Measurements from ENCODE around the gene AADACL4. TPM values are rescaled to one million over a fixed set of nuclear protein-coding genes. Genes with fewer than 3 reads are reported as not detected.
A peak's percentile ranks its signal among the peaks of the same experiment; 100 is the strongest.

The AADACL4 gene
- total RNA-seq = not detected

DNA sequence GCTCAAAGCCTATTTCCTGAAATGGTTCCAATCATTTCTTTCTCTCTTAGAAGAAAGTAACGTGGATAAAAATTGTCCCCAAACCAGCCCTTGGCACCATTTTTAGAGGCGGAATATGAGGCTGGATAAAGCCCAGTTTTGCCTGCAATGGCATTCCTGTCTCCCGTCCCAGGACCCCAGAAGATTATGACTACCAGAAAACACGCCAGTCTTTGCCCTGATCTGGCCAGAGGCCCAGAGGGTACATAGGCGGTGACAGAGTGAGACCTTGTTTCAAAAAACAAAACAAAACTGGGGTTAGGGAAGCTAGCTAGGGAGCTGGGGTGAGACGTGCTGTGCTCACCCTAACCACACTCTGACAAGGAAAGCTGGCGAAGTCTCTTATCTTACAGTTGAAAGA is at the start of gene AADACL4:
TSS of gene AADACL4 (plus strand) at position 301 of the 400 bp plus-strand sequence. CDS start 462 bp downstream, outside the sequence.
- ATAC-seq = no peak

DNA sequence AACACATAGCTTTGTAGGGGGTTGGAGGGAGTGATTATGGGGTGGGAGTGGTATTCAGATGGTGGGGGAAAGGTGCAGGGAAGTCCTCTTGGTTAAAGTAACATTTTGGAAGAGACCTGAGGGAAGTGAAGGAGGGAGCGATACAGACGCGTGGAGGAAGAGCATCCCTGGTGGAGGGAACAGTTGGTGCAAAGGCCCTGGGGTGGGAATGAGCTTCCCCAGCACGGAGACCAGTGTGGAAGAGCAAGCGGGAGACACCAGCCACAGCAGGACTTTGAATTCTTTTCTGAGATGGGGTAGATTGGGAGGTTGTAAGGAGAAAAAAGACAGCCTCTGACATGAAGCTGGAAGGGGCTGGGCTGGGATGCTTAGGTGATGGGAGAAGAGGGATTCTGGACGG is 49.4 kb upstream of the AADACL4 start:
- ATAC-seq = no peak

DNA sequence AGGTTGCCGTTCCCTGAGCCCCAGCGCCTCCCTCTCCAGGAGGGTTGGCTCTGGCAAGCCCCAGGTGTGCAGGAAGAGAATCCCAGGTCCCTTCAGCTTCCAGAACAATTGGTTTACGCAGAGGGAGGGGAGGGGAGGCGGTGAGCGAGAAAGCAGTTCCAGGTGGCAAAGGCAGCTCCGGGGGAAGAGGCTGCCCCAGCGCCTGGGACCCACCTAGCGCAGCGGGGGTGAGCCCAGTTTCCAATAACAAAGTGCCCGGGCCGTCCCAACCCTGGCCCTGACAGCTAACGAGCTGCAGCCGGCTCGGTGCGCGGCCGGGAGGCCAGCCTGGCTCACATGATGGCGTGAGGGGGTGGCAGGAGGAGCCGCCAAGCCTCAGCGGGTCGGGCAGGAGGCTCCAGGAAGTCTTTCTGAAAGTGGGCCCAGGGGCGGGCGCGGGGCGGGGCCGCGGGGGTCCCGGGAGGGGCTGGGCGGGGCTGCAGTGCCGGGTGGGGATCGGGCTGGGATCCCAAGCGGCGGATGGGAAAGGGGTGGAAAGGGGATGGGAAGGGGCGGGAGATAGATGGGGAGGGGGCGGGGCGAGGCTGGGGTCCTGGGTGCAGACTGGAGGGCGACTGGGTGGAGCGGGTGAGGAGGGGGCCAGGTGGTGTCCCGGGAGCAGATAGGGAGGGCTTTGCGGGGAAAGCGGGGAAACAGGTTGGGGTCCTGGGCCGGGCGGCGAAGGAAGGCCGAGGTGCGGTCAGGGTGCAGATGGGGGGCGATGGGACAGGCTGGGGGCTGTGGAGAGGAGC is 48.7 kb upstream of the AADACL4 start:
- peak; percentile 29 for ATAC-seq

GRCh38 chr1:12595757-12596006 is 48.2 kb upstream of the AADACL4 start:
- ATAC-seq = no peak

DNA sequence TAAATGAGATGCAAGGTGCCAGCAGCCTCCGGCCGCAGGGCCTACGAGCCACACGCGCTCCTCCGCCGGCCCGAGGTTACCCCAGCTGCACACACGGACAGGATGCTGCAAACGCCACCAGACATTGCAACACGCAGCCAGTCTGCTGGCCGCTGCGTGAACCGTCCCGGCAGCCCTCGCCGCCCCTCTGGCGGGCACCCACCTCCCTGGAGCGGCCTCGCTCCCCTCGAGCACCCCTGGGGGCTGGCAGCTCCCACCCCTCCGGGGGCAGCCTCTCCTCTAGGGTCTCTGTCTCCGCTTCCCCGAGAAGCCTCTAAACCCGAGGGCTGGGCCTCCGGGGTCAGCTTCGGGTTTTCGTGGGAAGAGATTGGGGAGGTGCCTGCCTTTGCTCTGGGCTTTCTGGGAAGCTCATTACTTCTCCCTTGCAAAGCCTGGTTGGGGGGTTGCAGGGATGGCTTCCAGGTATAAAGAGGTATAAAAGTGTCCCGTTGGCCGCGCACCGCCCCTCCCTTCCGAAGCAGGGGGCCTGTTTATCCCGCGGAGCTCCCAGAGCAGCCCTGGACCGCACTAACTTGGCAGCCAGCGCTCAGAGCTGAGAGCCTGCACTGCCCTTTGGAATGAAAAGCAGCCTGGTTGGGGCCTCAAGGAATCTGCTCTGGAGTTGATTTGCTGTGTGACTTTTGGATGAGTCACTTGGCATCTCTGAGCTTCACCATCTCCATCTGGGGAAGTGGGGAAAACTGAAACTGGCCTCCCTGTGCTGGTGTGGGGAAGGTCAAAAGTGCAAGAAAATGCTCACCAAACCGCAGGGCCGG is 47.7 kb upstream of the AADACL4 start:
- ATAC-seq = peak; percentile 83

DNA sequence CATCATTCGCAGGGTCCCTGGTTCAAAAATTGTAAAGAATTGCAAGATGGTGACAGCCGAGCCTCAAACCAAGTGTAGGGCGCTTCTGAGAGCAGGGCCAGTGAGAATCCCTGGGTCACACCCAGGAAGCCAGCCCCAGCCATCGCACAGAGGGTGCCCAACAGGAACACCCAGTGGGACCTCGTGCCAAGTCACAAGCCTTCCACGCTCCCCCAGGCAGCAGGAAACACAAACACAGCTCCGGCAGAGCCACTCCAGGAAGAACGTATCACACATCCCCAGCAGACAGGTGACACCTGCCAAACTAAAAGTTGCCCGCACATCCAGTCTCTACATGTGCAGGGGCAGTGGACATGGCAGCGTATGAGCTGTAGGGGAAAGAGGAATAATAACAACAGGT is 46.1 kb upstream of the AADACL4 start:
- ATAC-seq = peak; percentile 62

GRCh38 chr1:12598974-12599373 is 44.9 kb upstream of the AADACL4 start:
- no peak for ATAC-seq

DNA sequence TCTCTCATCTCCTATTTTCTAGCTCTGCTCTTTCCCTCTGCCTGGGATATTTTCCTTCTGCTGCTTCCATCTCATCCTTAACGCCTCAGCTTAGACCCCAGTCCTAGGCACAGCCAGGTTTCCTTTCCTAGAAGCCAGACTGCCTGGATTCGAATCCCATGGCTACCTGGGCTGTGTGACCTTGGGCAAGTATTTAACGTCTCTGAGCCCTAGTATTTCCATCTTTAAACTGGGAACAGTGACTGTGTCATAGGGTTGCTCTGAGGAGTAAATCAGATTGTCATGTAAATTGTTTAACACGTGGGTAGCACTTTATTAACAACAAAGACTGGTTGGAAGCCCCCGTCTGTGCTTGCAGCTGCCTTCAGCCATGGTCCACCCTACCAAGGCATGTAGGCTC is 44.2 kb upstream of the AADACL4 start:
- ATAC-seq = no peak

GRCh38 chr1:12600335-12600734 is 43.5 kb upstream of the AADACL4 start:
- no peak for ATAC-seq

GRCh38 chr1:12600880-12601633 is 42.8 kb upstream of the AADACL4 start:
- ATAC-seq = no peak

GRCh38 chr1:12601700-12602658 is 41.9 kb upstream of the AADACL4 start:
- ATAC-seq = no peak

GRCh38 chr1:12602659-12603024 is 41.2 kb upstream of the AADACL4 start:
- ATAC-seq = no peak

DNA sequence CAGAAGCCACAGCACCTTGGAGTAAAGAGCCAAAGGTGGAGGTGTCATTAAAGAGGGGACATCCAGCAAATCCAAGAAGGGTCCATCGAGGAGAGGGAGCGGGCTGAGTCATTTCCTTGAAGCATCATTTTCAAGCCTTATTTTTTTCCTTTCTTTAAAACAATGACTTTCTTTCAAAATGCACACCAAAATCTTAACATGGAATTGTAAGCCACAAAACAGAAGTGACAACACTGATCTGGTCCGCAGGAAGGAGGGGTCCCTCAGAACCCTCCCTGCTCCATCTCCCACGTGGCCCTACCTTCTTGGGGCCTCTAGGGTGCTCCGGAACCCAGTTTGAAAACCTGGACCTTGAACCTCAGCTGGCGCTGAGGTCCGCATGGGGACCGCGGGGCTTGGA is 40.7 kb upstream of the AADACL4 start:
- no peak for ATAC-seq

DNA sequence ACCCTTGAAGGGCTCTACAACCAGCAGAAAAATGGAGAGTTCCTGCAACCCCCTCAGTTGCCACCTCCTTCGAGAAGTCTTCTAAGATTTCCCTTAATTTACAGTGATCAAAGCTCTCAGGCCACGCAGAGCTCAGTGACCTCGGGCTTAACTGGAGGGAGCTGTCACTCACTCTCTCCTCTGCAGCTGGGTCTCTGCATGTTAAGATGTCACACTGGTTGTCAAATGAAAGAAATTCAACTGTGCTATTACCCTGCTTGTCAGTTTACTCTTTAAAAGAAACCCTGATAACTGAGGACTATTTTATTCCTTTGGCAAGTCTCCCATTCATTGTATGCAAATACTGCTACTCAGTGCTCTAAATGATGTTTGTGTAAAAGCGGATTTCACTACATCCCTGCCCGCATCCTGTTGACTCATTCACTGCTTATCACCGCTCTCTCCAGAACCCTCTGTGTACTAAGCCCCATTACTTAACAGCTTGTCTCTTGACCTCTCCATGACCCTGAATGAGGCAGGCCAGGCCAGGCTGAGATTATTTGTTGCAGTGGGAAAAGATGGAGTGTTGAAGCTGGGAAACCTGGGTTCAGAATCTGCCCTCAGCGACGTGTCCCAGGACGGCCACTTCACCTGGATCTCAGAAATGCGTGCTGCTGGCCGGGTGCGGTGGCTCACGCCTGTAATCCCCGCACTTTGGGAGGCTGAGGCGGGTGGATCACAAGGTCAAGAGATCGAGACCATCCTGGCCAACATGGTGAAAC is 39.6 kb upstream of the AADACL4 start:
- ATAC-seq = peak; percentile 87

DNA sequence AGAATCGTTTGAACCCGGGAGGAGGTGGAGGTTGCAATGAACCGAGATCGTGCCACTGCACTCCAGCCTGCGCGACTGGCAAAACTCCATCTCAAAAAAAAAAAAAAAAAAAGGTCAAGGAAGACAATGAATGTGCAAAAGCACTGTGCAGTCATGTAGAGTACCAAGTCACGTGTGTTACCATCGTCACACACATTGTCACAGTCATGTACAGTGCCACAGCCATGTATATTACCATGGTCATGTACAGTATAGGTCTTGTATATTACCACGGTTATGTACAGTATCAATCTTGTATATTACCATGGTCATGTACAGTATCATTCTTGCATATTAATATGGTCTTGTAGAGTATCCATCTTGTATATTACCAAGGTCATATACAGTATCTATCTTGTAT is 38.9 kb upstream of the AADACL4 start:
- ATAC-seq = no peak

DNA sequence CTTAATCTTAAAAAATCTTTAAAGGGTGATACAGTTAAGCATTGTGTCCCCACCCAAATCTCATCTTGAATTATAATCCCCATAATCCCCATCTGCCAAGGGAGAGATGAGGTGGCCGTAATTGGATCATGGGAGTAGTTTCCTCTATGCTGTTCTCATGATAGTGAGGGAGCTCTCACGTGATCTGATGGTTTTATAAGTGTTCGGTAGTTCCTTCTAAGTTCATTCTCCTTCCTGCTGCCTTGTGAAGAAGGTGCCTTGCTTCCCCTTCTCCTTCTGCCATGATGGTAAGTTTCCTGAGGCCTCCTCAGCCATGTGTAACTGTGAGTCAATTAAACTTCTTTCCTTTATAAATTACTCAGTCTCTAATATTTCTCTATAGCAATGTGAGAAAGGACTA is 36.6 kb upstream of the AADACL4 start:
- ATAC-seq = no peak

DNA sequence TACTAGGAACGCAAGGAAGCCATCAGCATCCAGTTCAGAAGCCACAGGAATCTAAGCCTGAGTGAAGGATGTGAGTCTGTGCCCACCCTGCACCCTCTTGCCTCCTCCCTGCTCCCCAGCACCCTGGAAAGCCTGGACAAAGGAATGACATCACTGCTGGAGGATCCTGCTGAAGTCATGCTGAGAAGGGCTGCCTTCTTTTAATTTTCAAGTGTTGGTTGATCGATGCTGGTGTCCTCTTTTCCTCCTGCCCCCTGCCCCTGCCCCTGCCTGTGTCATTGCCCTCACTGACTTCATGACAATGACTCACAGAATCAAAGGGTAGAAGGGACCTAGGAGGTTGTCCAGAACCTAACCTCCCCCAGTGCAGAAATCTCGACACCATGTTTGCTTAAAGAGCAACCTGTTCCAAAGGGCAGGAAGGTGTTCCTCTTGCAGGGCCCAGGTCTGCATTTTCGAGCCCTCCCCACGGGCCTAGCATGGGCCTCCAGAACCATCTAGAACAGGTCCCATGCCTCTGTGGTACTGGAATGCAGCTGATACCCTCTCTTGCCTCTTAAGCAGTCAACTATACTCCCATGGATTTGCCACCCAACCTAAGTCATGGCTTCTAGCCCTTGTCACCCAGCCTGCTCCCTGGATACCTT is 35.5 kb upstream of the AADACL4 start:
- no peak for ATAC-seq

DNA sequence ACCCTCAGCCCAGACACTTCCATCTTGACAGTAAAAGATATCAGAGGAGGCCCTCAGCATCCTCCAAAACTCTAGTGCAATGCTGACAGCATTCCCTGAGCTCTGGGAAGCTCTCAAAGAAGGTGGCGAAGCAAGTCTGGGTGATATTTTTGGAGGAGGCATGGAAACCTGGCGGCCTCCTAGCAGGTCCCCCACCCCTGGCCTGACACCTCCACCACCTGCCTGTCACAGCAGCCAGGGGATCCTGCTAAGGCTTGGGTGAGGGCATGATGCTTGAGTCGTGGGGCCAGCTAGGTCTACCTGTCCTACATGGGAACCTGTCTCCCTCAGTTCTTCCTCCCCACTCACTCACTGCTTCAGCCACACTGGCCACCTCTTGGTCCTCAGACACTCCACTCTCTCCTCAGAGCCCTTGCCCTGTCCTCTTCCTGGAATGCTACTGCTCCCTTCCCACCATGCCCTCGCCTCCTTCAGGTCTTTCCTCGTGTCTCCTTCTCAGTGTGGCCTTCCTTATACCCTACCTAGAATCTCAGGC is 34.3 kb upstream of the AADACL4 start:
- ATAC-seq = peak; percentile 15

DNA sequence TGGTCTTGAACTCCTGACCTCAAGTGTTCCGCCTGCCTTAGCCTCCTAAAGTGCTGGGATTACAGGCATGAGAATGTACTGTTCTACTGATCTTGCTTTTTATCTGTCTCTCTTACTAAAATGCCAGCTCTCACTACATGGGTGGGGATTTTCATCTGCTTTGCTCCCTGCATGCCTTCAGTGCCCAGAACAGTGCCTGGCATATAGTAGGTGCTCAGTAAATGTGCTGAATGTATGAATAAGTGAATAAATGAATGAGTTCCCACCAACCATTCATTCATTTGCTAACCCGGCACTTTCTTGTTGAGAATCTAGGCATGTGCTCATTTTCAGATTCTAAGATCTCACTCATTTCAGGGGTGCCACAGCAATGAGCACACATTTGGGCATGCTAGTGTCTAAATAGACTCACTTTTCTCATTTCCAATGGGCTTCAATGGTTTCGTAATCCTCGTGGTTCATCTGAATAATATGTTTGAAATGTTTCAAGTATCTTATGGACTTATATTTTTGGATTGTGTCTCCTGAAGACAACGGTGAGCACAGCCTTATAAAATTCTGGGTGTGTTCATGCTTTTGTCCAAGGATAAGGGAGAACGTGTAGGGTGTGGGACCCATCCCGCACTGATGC is 33.5 kb upstream of the AADACL4 start:
- ATAC-seq = no peak

DNA sequence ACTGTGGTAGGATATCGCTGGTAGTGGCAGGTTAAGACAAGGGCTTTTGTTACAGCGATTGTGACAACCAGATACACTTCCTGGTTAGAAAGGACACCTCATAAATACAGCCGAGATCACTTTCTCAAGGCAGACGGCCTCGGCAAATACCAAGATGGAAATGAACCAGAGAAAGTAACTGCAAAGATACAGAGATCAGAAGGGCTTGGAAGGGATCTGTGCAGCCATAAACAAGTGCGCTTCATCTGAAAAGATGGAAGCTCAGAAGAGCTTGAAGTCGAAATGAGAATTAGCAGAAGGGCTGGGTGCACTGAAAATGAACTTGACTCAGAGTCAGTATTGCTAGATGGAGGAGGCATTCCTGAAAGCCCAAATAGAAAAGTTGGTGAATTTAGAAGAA is 32.9 kb upstream of the AADACL4 start:
- no peak for ATAC-seq
